Adrenal gland (tissue), 12 donors: ENCODE results near the gene SLITRK1. TPM values are rescaled to one million over a fixed set of nuclear protein-coding genes. Genes with fewer than 3 reads are reported as not detected.

Experiments
- DNase-seq, 7 donors: peaks; one replicate each; pipeline ENCODE4 v3.0.0-alpha.2; 2019 to 2020
- H3K27ac ChIP-seq, 5 donors: fragments of 200-600 bp; sonication (generic) in 4 of 5; 1 replicate in 3 of 5; 2 replicates in 2 of 5; pipeline versions ENCODE4 v1.5.1 to v1.8.0; 2016 to 2020; ENCODE audit warnings: mild to moderate bottlenecking in 1 of 5
- H3K27me3 ChIP-seq: fragments of 200-600 bp; 2 replicates; pipeline ENCODE4 v1.8.0; 2021
- H3K36me3 ChIP-seq, 2 donors: fragments of 200-600 bp; replicated peaks in 1 of 2; 1 replicate in 1 of 2; 2 replicates in 1 of 2; pipeline versions ENCODE4 v1.5.1 to v1.8.0; 2018 to 2022
- H3K4me1 ChIP-seq, 2 donors: fragments of 200-600 bp; replicated peaks in 1 of 2; 1 replicate in 1 of 2; 2 replicates in 1 of 2; pipeline versions ENCODE4 v1.5.1 to v1.8.0; 2018 to 2021
- H3K4me3 ChIP-seq, 4 donors: fragments of 200-600 bp; sonication (generic) in 3 of 4; one replicate each; pipeline ENCODE4 v1.5.1; 2016 to 2018
- H3K9me3 ChIP-seq, 3 donors: fragments of 200-600 bp; sonication (generic) in 1 of 3; replicated peaks in 1 of 3; 1 replicate in 2 of 3; 2 replicates in 1 of 3; pipeline versions ENCODE4 v1.5.1 to v1.8.0; 2016 to 2021
- POLR2A ChIP-seq, 2 donors: fragments of 450-650 bp; IDR thresholded peaks; one replicate each; pipeline ENCODE4 v1.6.1; 2017; ENCODE audit warnings: antibody characterized with exemption in 2 of 2, mild to moderate bottlenecking in 2 of 2, moderate library complexity in 1 of 2
- WGBS, 4 donors: extraction: QIAGEN DNeasy Blood & Tissue Kit in 2 of 4; methylation state at CpG; one replicate each; pipeline versions ENCODE4 v1.1.5 to v1.1.7; 2013 to 2017; 5-methylcytosine and 5-hydroxymethylcytosine counted together
- intact Hi-C, 2 donors: fragments of 100-400 bp; cut with DNase I; formaldehyde crosslinking; loops; one replicate each; pipeline versions ENCODE4 v1.14.1 to v1.15.0; 2022 to 2023
- polyA plus RNA-seq, 3 donors: library from polyadenylated mRNA; stranded (reverse); fragments of 200-250 nt in 2 of 3; fragments of 350-450 nt in 1 of 3; fragmentation: Illumina TruSeq in 1 of 3; extraction: RNeasy Lipid Tissue Mini Kit (QIAGEN cat#74804) in 1 of 3; gene quantifications; one replicate each; pipeline ENCODE4 v1.2.3, GENCODE V29; 2013 to 2014
- total RNA-seq, 9 donors: library from RNA; depleted of rRNA in 4 of 9; stranded (reverse); fragments of >200 nt in 4 of 9; fragments of 120-200 nt in 1 of 9; fragmentation: NEBNext Ultra II Directional in 1 of 9; extraction: Animal tissue kit (Norgen Biotek cat#: 25700) in 1 of 9; gene quantifications; one replicate each; pipeline versions ENCODE4 v1.1.0 to v1.2.4, GENCODE V29; 2013 to 2023
- TF ChIP-seq, protein P1 (sequence below), 6 experiments: fragments of 450-650 bp in 4 of 6; fragments of 200-600 bp in 2 of 6; sonication (generic) in 1 of 6; IDR thresholded peaks; 1 replicate in 5 of 6; 2 replicates in 1 of 6; pipeline versions ENCODE4 v1.5.1 to v1.8.0; 2016 to 2021; ENCODE audit warnings: antibody characterized with exemption in 6 of 6, mild to moderate bottlenecking in 2 of 6, moderate library complexity in 1 of 6
- donor health status: healthy with polysubstance abuse.
- donor health status: Bipolar disorder and iron deficiency.
- donor health status: DM: yes; HTN: yes; CAD: no.
- donor health status: DM: no; HTN: no; CAD: no.
- donor health status: DM: no; HTN: no; CAD: no.
- donor health status: DM: yes; HTN: yes; CAD: no.

The SLITRK1 gene
- total and polyA plus RNA-seq, 12 donors: 0.03 to 1.1 (median 0.09) TPM; not detected in 7

- no peaks in the 10 kb centered on the region for H3K36me3 ChIP-seq
- H3K4me3 ChIP-seq: no peak overlapping the region
- WGBS, 4 donors: 6 to 8% (median 7%) methylated on average over 9 of the region's 9 CpGs
- H3K4me1 ChIP-seq: no peaks in the 10 kb centered on the region
- TF ChIP-seq POLR2A (IDR thresholded peaks at IDR 0.05): no peak
- TF ChIP-seq, protein P1, sequence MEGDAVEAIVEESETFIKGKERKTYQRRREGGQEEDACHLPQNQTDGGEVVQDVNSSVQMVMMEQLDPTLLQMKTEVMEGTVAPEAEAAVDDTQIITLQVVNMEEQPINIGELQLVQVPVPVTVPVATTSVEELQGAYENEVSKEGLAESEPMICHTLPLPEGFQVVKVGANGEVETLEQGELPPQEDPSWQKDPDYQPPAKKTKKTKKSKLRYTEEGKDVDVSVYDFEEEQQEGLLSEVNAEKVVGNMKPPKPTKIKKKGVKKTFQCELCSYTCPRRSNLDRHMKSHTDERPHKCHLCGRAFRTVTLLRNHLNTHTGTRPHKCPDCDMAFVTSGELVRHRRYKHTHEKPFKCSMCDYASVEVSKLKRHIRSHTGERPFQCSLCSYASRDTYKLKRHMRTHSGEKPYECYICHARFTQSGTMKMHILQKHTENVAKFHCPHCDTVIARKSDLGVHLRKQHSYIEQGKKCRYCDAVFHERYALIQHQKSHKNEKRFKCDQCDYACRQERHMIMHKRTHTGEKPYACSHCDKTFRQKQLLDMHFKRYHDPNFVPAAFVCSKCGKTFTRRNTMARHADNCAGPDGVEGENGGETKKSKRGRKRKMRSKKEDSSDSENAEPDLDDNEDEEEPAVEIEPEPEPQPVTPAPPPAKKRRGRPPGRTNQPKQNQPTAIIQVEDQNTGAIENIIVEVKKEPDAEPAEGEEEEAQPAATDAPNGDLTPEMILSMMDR (IDR thresholded peaks at IDR 0.05): no peak
- intact Hi-C loops: no loop called here
- no peak for DNase-seq
- no peaks in the 10 kb centered on the region for H3K9me3 ChIP-seq
- H3K27me3 ChIP-seq: peaks cover 38% of the 10 kb centered on the region
- H3K27ac ChIP-seq: no peak overlapping the region
Measured at GRCh38 chr13:83882606-83882959, 309 bp upstream of the SLITRK1 start.

GRCh38 chr13:83881140-83881684 is 1.1 kb downstream of the SLITRK1 start:
- Histone ChIP-seq H3K4me3 (no peak overlapping the region), H3K36me3 (no peaks in the 10 kb centered on the region), H3K4me1 (no peaks in the 10 kb centered on the region), H3K9me3 (no peaks in the 10 kb centered on the region), H3K27me3 (peaks cover 38% of the 10 kb centered on the region), H3K27ac (no peak overlapping the region)
- WGBS, 4 donors: 2 to 3% (median 2%) methylated on average over 18 to 19 of the region's 19 CpGs
- TF ChIP-seq POLR2A (IDR thresholded peaks at IDR 0.05): no peak
- TF ChIP-seq, protein P1 (IDR thresholded peaks at IDR 0.05): no peak
- no peak for DNase-seq
- intact Hi-C loops: no loop called here

GRCh38 chr13:83880275-83881139 is 1.8 kb downstream of the SLITRK1 start:
- Histone ChIP-seq H3K4me1 (no peaks in the 10 kb centered on the region), H3K4me3 (no peak overlapping the region), H3K36me3 (no peaks in the 10 kb centered on the region), H3K27me3 (peaks cover 38% of the 10 kb centered on the region), H3K27ac (no peak overlapping the region), H3K9me3 (no peaks in the 10 kb centered on the region)
- intact Hi-C loops: no loop called here
- DNase-seq: no peak
- 12 to 20% (median 19%) methylated on average over 12 to 26 of the region's 26 CpGs for WGBS, 4 donors
- no peak for TF ChIP-seq POLR2A (IDR thresholded peaks at IDR 0.05)

GRCh38 chr13:83879431-83880171 is 2.7 kb downstream of the SLITRK1 start:
- no peaks in the 10 kb centered on the region for H3K4me1 ChIP-seq
- H3K4me3 ChIP-seq: no peak overlapping the region
- no peaks in the 10 kb centered on the region for H3K9me3 ChIP-seq
- no peaks in the 10 kb centered on the region for H3K36me3 ChIP-seq
- peaks cover 38% of the 10 kb centered on the region for H3K27me3 ChIP-seq
- TF ChIP-seq, protein P1 (IDR thresholded peaks at IDR 0.05): no peak
- TF ChIP-seq POLR2A (IDR thresholded peaks at IDR 0.05): no peak
- DNase-seq: no peak
- 20 to 29% (median 23%) methylated on average over 20 to 33 of the region's 33 CpGs for WGBS, 4 donors
- intact Hi-C loops: no loop called here
- no peak overlapping the region for H3K27ac ChIP-seq
